Measurements from ENCODE around the gene CCND3. TPM values are rescaled to one million over a fixed set of nuclear protein-coding genes. Genes with fewer than 3 reads are reported as not detected.
A peak's percentile ranks its signal among the peaks of the same experiment; 100 is the strongest.

CCND3 gene
- total and polyA plus RNA-seq, 2 of the 8 experiments (the other 6 are each of a cell fraction or from before 2014, with no cell fraction given): 30.6 to 32.9 TPM

GRCh38 chr6:41938590-41939175 lies 2.9 kb downstream of the CCND3 start:
- Histone ChIP-seq H3K79me2 (ENCODE audit: control insufficient read depth in 1 of 2, insufficient read depth in 2 of 2, low read length in 2 of 2) (peaks cover 0 to 10% of the 10 kb centered on the region in 2 experiments; a peak in 1 of 4 replicates), H4K91ac (replicated peaks; ENCODE audit: insufficient read length, low read length) (peak overlapping the region; percentile 59), H3K4me3 (ENCODE audit: extremely low read depth in 1 of 4, insufficient read depth in 2 of 4, low read depth in 3 of 4, low read length in 4 of 4) (peak overlapping the region in 3 of 4 experiments; percentile 12 to 91 (median 14); a peak in 4 of 8 replicates), H4K20me1 (replicated peaks in 1 of 2; ENCODE audit: control insufficient read depth in 1 of 2, insufficient read depth in 2 of 2, low read length in 2 of 2) (peaks cover 2 to 3% of the 10 kb centered on the region in 2 experiments), H3K56ac (replicated peaks; ENCODE audit: insufficient read length, low read depth, low read length) (no peak overlapping the region), H3K4me2 (ENCODE audit: insufficient read depth in 1 of 2, low read depth in 2 of 2, low read length in 2 of 2) (peak overlapping the region; percentile 98 to 99), H2AFZ (ENCODE audit: low read length) (no peak overlapping the region), H3K14ac (ENCODE audit: insufficient read length) (no peak overlapping the region), H2BK15ac (ENCODE audit: low read length) (peak overlapping the region; percentile 97; the same call in 1 of the 2 replicates), H3K79me1 (ENCODE audit: low read depth, low read length) (peaks cover 2% of the 10 kb centered on the region; the same call in 1 of the 2 replicates), H3K23me2 (ENCODE audit: low read depth, low read length) (peaks cover 17% of the 10 kb centered on the region), H3K36me3 (ENCODE audit: control insufficient read depth in 2 of 4, insufficient read depth in 4 of 4, low read length in 3 of 4) (peaks cover 7 to 19% (median 12%) of the 10 kb centered on the region in 4 experiments; a peak in 5 of 8 replicates), H3K9me3 (ENCODE audit: insufficient read depth in 2 of 2, low read depth in 1 of 2, low read length in 1 of 2) (no peaks in the 10 kb centered on the region), H3K18ac (ENCODE audit: extremely low read depth, low read length) (peak overlapping the region; percentile 84), H3K4ac (replicated peaks; ENCODE audit: insufficient read length, low read depth, low read length) (peak overlapping the region; percentile 8), H3K9ac (replicated peaks in 1 of 4; ENCODE audit: extremely low read depth in 1 of 4, low read depth in 3 of 4, low read length in 3 of 4) (peak overlapping the region in 2 of 4 experiments; percentile 40 to 56; a peak in 3 of 7 replicates), H2AK5ac (ENCODE audit: low read depth, low read length) (0 out of 2 replicates have a peak overlapping the region, but pooled peaks have one; percentile 68), H4K5ac (ENCODE audit: insufficient read length, low read depth, low read length) (peak overlapping the region; percentile 19), H2BK20ac (ENCODE audit: low read length) (peak overlapping the region; percentile 15; the same call in 1 of the 2 replicates), H3K4me1 (replicated peaks in 1 of 4; ENCODE audit: control insufficient read depth in 3 of 4, insufficient read depth in 4 of 4, low read length in 3 of 4) (peaks cover 6 to 31% (median 23%) of the 10 kb centered on the region in 4 experiments), H3K27ac (ENCODE audit: low read depth, low read length) (peak overlapping the region; percentile 51), H2BK12ac (ENCODE audit: low read depth, low read length) (peak overlapping the region; percentile 84; the same call in 1 of the 2 replicates), H4K8ac (ENCODE audit: extremely low read depth, insufficient read depth, low read length) (no peak overlapping the region), H2BK5ac (ENCODE audit: low read depth, low read length) (peak overlapping the region; percentile 63; the same call in 1 of the 2 replicates), H3K23ac (ENCODE audit: insufficient read length) (no peak overlapping the region), H2BK120ac (replicated peaks; ENCODE audit: low read depth, low read length) (peak overlapping the region; percentile 14), H3K27me3 (replicated peaks in 1 of 4; ENCODE audit: control insufficient read depth in 3 of 4, extremely low read depth in 1 of 4, insufficient read depth in 3 of 4, low read length in 3 of 4) (no peaks in the 10 kb centered on the region)
- ChIA-PET CTCF (ENCODE audit: partially characterized antibody) (interaction anchor here (0.7 to 13.7 kb wide), 22 partner anchors 12 to 515 kb away, joined by 3 to 219 read pairs (median 5); partner anchors contain the start of genes BYSL, MED20, TAF8 and USP49), POLR2A (ENCODE audit: partially characterized antibody) (interaction anchor here (0.8 to 16.6 kb wide), 17 partner anchors 12 to 198 kb away, joined by 3 to 235 read pairs (median 4); partner anchors contain the start of genes BYSL, MED20, TAF8 and TOMM6)
- FAIRE-seq (no peak), DNase-seq (ENCODE audit: low read depth in 1 of 2, low spot score in 2 of 2) (no peak)
- TF ChIP-seq SUZ12 (IDR thresholded peaks at IDR 0.05; ENCODE audit: low read length) (no peak), TAF1 (IDR thresholded peaks at IDR 0.05; ENCODE audit: low read depth, low read length) (peak; percentile 47; the same call in 1 of the 2 replicates), FOSL1 (IDR thresholded peaks at IDR 0.05; ENCODE audit: insufficient read depth, low read depth, low read length) (no peak), EGR1 (IDR thresholded peaks at IDR 0.05; ENCODE audit: borderline replicate concordance, low read depth, low read length) (no peak), ASH2L (IDR thresholded peaks at IDR 0.05; ENCODE audit: low read length) (peak; percentile 58)
- WGBS, 2 experiments (ENCODE audit: extremely low coverage in 1 of 2, insufficient coverage in 1 of 2, insufficient read length in 1 of 2, insufficient replicate concordance in 2 of 2, low coverage in 1 of 2, low lambda C conversion rate in 2 of 2, missing lambda C conversion rate in 1 of 2): 65% methylated on average over 5 of the region's 5 CpGs; no CpG with 5 or more reads in 1 of the 2 experiments

Measured in H1 (cell line).